Neural progenitor cell (in vitro differentiated cells): ENCODE results near the gene EHD4.

Source experiments
- CTCF ChIP-seq: fragments of 200-600 bp; sonication (generic); IDR thresholded peaks from 2 replicates; pipeline ENCODE4 v1.5.1; 2017; ENCODE audit warnings: antibody characterized with exemption, mild to moderate bottlenecking
- EZH2 ChIP-seq: fragments of 200-600 bp; sonication (generic); IDR thresholded peaks from 2 replicates; pipeline ENCODE4 v1.6.1; 2017; ENCODE audit warnings: antibody characterized with exemption, mild to moderate bottlenecking, moderate library complexity
- EZH2phosphoT487 ChIP-seq: fragments of 200-600 bp; sonication (generic); IDR thresholded peaks from 2 replicates; pipeline ENCODE4 v1.6.1; 2017; ENCODE audit warnings: antibody characterized with exemption

- TF ChIP-seq CTCF (no peak), EZH2 (no peak), EZH2phosphoT487 (no peak)
Measured at GRCh38 chr15:41891226-41891625, 81.1 kb downstream of the EHD4 start.
